ENCODE results near the gene ZNF354C. TPM values are rescaled to one million over a fixed set of nuclear protein-coding genes. Genes with fewer than 3 reads are reported as not detected.

The ZNF354C gene
- total and polyA plus RNA-seq, 10 of the 15 experiments (the other 5 are each of a cell fraction or from before 2014, with no cell fraction given), result 0.01 to 0.03 (median 0.02) TPM; not detected in 7

DNA sequence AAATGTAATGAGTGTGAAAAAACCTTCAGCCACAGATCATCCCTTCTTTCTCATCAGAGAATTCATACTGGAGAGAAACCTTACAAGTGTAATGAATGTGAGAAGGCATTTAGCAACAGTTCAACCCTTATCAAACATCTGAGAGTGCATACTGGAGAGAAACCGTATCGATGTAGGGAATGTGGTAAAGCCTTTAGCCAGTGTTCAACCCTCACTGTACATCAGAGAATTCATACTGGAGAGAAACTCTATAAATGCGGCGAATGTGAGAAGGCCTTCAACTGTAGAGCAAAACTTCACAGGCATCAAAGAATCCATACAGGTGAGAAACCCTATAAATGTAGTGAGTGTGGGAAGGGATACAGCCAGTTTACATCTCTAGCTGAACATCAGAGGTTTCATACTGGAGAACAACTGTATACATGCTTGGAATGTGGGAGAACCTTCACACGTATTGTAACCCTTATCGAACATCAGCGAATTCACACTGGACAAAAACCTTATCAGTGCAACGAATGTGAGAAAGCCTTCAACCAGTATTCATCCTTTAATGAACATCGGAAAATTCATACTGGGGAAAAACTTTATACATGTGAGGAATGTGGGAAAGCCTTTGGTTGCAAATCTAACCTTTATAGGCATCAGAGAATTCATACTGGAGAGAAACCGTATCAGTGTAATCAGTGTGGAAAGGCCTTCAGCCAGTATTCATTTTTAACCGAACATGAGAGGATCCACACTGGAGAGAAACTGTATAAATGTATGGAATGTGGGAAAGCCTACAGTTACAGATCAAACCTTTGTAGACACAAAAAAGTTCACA is 19.2 kb downstream of the ZNF354C start:
- ChIA-PET POLR2A (no interaction called here), SMC1A (ENCODE audit: uncharacterized antibody, unreplicated experiment) (no interaction called here), RAD21 (ENCODE audit: unreplicated experiment) (no interaction called here), CTCF (no interaction called here)
- Histone ChIP-seq H3K36me3 (ENCODE audit: control insufficient read depth in 2 of 2, insufficient read depth in 2 of 2, low read length in 1 of 2) (no peaks in the 10 kb centered on the region), H2AFZ (ENCODE audit: control insufficient read depth, low read depth, low read length) (no peak overlapping the region), H3K27ac (ENCODE audit: control insufficient read depth, insufficient read depth) (no peak overlapping the region), H4K20me1 (ENCODE audit: control insufficient read depth, insufficient read depth) (no peaks in the 10 kb centered on the region), H3K79me2 (ENCODE audit: control insufficient read depth, insufficient read depth, low read length) (no peaks in the 10 kb centered on the region), H3K4me1 (ENCODE audit: control insufficient read depth, insufficient read depth, low read length) (no peaks in the 10 kb centered on the region), H3K9ac (ENCODE audit: control insufficient read depth, insufficient read depth, low read length) (no peak overlapping the region), H3K9me3 (replicated peaks; ENCODE audit: control insufficient read depth, insufficient read depth, low read length) (peaks cover 4% of the 10 kb centered on the region; the same call in 1 of the 3 replicates), H3K4me3 (no peak overlapping the region), H3K27me3 (replicated peaks in 1 of 2; ENCODE audit: control insufficient read depth in 2 of 2, insufficient read depth in 2 of 2, low read length in 1 of 2) (no peaks in the 10 kb centered on the region), H3K4me2 (ENCODE audit: control insufficient read depth, insufficient read depth) (no peak overlapping the region)
- ATAC-seq (no peak), FAIRE-seq (no peak), DNase-seq (ENCODE audit: low read depth, low spot score) (no peak)
- peak; percentile 76 for TF ChIP-seq ZNF274 (IDR thresholded peaks at IDR 0.05; ENCODE audit: insufficient read depth, insufficient read length)
- TF ChIP-seq, protein P1, sequence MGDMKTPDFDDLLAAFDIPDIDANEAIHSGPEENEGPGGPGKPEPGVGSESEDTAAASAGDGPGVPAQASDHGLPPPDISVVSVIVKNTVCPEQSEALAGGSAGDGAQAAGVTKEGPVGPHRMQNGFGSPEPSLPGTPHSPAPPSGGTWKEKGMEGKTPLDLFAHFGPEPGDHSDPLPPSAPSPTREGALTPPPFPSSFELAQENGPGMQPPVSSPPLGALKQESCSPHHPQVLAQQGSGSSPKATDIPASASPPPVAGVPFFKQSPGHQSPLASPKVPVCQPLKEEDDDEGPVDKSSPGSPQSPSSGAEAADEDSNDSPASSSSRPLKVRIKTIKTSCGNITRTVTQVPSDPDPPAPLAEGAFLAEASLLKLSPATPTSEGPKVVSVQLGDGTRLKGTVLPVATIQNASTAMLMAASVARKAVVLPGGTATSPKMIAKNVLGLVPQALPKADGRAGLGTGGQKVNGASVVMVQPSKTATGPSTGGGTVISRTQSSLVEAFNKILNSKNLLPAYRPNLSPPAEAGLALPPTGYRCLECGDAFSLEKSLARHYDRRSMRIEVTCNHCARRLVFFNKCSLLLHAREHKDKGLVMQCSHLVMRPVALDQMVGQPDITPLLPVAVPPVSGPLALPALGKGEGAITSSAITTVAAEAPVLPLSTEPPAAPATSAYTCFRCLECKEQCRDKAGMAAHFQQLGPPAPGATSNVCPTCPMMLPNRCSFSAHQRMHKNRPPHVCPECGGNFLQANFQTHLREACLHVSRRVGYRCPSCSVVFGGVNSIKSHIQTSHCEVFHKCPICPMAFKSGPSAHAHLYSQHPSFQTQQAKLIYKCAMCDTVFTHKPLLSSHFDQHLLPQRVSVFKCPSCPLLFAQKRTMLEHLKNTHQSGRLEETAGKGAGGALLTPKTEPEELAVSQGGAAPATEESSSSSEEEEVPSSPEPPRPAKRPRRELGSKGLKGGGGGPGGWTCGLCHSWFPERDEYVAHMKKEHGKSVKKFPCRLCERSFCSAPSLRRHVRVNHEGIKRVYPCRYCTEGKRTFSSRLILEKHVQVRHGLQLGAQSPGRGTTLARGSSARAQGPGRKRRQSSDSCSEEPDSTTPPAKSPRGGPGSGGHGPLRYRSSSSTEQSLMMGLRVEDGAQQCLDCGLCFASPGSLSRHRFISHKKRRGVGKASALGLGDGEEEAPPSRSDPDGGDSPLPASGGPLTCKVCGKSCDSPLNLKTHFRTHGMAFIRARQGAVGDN (IDR thresholded peaks at IDR 0.05), result peak; percentile 89
- TF ChIP-seq NRF1 (conservative IDR thresholded peaks at IDR 0.05; ENCODE audit: low read depth, low read length), result no peak
- no peak for TF ChIP-seq NFYB (IDR thresholded peaks at IDR 0.05; ENCODE audit: insufficient read depth, low read depth, low read length)
- peak; percentile 54; the same call in 1 of the 2 replicates for TF ChIP-seq ZNF24 (IDR thresholded peaks at IDR 0.05)
- peak; percentile 95 for TF ChIP-seq ZNF592 (IDR thresholded peaks at IDR 0.05)
- no peak for TF ChIP-seq EED (IDR thresholded peaks at IDR 0.05; ENCODE audit: low read depth)
- no peak for TF ChIP-seq RELA (IDR thresholded peaks at IDR 0.05; ENCODE audit: borderline replicate concordance, partially characterized antibody)
- no peak for TF ChIP-seq BACH1 (IDR thresholded peaks at IDR 0.05; ENCODE audit: borderline replicate concordance)
- intact Hi-C loops (cut with micrococcal nuclease; ENCODE audit: unreplicated experiment), result no loop called here
- no TSS peak for BruUV-seq (replicated peaks)
- WGBS (ENCODE audit: insufficient coverage, insufficient replicate concordance, low lambda C conversion rate, missing lambda C conversion rate), result 68% methylated on average over 11 of the region's 11 CpGs
- in situ Hi-C loops (cut with MboI), result no loop called here
